ENCODE data around the gene PREX1. TPM values are rescaled to one million over a fixed set of nuclear protein-coding genes. Genes with fewer than 3 reads are reported as not detected.

Gene PREX1
- total RNA-seq, 1 experiment from 2014 or later: 20.0 TPM

DNA sequence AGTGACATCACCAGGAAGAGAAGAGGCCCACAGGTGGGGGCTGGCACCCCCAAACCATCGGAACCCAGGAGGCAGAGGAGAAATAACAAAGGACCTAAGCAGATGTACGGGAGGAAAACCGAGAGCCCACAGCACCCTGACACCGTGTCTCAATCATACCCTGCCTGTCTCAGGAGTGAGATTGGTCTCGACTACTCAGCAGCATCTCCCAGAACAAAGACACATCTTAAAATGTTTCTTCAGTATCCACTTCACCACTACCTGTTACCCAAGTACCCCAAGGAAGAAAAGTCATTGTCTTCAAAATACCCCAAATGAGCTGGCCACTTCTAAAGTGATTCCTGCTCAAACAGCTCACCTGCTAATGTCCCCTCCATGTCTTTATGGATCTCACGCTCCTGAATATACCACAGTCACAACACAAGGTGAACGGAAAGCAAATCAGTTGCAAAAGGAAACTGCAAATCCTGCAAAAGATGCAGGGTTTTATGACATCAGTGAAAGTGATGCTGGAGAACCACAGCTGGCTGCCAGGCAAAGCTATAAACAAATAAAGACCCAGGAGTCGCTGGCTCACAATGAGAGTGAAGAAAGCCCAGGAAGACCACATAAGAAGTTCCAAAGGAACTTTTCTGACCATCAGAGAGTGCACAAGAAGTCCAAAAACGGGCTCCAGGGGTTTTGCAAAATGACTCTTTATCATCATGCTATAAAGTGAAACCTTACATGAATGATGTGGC lies 44.1 kb downstream of the PREX1 start:
- Histone ChIP-seq H3K9me3 (ENCODE audit: control insufficient read depth, insufficient read depth, low read depth, low read length) (peaks cover 5% of the 10 kb centered on the region; the same call in 1 of the 2 replicates), H3K4me1 (ENCODE audit: control insufficient read depth, insufficient read depth, low read length) (no peaks in the 10 kb centered on the region), H3K27ac (ENCODE audit: low read length) (no peak overlapping the region), H3K27me3 (ENCODE audit: control insufficient read depth, insufficient read depth, low read length) (no peaks in the 10 kb centered on the region), H3K4me3 (ENCODE audit: low read depth in 2 of 2, low read length in 2 of 2) (no peak overlapping the region), H3K36me3 (ENCODE audit: control insufficient read depth, insufficient read depth, low read length) (no peaks in the 10 kb centered on the region)
- TF ChIP-seq, protein P1, sequence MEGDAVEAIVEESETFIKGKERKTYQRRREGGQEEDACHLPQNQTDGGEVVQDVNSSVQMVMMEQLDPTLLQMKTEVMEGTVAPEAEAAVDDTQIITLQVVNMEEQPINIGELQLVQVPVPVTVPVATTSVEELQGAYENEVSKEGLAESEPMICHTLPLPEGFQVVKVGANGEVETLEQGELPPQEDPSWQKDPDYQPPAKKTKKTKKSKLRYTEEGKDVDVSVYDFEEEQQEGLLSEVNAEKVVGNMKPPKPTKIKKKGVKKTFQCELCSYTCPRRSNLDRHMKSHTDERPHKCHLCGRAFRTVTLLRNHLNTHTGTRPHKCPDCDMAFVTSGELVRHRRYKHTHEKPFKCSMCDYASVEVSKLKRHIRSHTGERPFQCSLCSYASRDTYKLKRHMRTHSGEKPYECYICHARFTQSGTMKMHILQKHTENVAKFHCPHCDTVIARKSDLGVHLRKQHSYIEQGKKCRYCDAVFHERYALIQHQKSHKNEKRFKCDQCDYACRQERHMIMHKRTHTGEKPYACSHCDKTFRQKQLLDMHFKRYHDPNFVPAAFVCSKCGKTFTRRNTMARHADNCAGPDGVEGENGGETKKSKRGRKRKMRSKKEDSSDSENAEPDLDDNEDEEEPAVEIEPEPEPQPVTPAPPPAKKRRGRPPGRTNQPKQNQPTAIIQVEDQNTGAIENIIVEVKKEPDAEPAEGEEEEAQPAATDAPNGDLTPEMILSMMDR (IDR thresholded peaks at IDR 0.05): no peak
- TF ChIP-seq, protein P2, sequence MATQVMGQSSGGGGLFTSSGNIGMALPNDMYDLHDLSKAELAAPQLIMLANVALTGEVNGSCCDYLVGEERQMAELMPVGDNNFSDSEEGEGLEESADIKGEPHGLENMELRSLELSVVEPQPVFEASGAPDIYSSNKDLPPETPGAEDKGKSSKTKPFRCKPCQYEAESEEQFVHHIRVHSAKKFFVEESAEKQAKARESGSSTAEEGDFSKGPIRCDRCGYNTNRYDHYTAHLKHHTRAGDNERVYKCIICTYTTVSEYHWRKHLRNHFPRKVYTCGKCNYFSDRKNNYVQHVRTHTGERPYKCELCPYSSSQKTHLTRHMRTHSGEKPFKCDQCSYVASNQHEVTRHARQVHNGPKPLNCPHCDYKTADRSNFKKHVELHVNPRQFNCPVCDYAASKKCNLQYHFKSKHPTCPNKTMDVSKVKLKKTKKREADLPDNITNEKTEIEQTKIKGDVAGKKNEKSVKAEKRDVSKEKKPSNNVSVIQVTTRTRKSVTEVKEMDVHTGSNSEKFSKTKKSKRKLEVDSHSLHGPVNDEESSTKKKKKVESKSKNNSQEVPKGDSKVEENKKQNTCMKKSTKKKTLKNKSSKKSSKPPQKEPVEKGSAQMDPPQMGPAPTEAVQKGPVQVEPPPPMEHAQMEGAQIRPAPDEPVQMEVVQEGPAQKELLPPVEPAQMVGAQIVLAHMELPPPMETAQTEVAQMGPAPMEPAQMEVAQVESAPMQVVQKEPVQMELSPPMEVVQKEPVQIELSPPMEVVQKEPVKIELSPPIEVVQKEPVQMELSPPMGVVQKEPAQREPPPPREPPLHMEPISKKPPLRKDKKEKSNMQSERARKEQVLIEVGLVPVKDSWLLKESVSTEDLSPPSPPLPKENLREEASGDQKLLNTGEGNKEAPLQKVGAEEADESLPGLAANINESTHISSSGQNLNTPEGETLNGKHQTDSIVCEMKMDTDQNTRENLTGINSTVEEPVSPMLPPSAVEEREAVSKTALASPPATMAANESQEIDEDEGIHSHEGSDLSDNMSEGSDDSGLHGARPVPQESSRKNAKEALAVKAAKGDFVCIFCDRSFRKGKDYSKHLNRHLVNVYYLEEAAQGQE (IDR thresholded peaks at IDR 0.05; ENCODE audit: insufficient read depth in 1 of 2, low read depth in 2 of 2, low read length in 1 of 2): no peak
- TF ChIP-seq TCF7L2 (IDR thresholded peaks at IDR 0.05; ENCODE audit: low read depth, low read length): no peak
- no TSS peak for BruUV-seq (replicated peaks)
- in situ Hi-C loops (cut with HindIII; ENCODE audit: low pct_unique_long_range_greater_than_20kb, low sequenced_read_pairs) (no loop called here), intact Hi-C loops (cut with micrococcal nuclease; ENCODE audit: unreplicated experiment) (no loop called here)
- ChIA-PET CTCF (no interaction called here), POLR2A (no interaction called here)
- DNase-seq (ENCODE audit: low read depth, low spot score) (no peak), ATAC-seq (no peak)

DNA sequence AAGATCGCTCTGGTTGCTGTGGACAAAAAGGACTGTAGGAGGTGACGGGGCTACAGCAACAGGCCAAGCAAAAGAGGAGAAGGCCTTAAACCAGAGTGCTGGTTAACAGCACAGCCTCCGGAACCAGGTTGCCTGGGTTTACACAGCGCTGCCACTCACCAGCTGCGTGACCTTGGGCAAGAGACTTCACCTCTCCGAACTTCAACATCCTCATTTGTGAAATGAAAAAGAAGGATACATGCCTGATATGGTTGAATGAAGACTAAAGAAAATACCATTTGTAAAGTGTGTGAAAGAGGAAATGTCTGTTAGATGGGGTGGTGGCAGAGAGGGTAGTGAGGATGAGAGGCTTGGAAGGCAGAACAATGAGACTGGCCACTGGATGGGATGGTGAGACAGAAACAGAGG lies 44.9 kb downstream of the PREX1 start:
- ChIA-PET POLR2A (no interaction called here), CTCF (no interaction called here)
- BruUV-seq (replicated peaks): no TSS peak
- H3K9me3 ChIP-seq (ENCODE audit: control insufficient read depth, insufficient read depth, low read depth, low read length): peaks cover 5% of the 10 kb centered on the region; the same call in 1 of the 2 replicates
- DNase-seq (ENCODE audit: low read depth, low spot score): no peak
- H3K27ac ChIP-seq (ENCODE audit: low read length): no peak overlapping the region
- no peaks in the 10 kb centered on the region for H3K36me3 ChIP-seq (ENCODE audit: control insufficient read depth, insufficient read depth, low read length)
- H3K4me1 ChIP-seq (ENCODE audit: control insufficient read depth, insufficient read depth, low read length): no peaks in the 10 kb centered on the region
- no peak for TF ChIP-seq SIN3A (IDR thresholded peaks at IDR 0.05; ENCODE audit: borderline replicate concordance, insufficient read depth, low read depth, low read length)
- TF ChIP-seq, protein P2 (IDR thresholded peaks at IDR 0.05; ENCODE audit: insufficient read depth in 1 of 2, low read depth in 2 of 2, low read length in 1 of 2): no peak
- no peaks in the 10 kb centered on the region for H3K27me3 ChIP-seq (ENCODE audit: control insufficient read depth, insufficient read depth, low read length)
- no peak for ATAC-seq
- intact Hi-C loops (cut with micrococcal nuclease; ENCODE audit: unreplicated experiment) (no loop called here), in situ Hi-C loops (cut with HindIII; ENCODE audit: low pct_unique_long_range_greater_than_20kb, low sequenced_read_pairs) (no loop called here)
- no peak overlapping the region for H3K4me3 ChIP-seq (ENCODE audit: low read depth in 2 of 2, low read length in 2 of 2)

Data from Panc1 (cell line).